RWPE2 (cell line): ENCODE results near the gene CAMSAP3.
"Not testable (repeated sequence)": the region's sequence is repeated elsewhere in the genome, so short reads cannot be mapped to it uniquely, and the experiment has no call there.

Source experiments
- ATAC-seq: fragments of 200-7000 bp; cut with Tn5 transposase; 3 replicates; pipeline ENCODE4 v1.9.1; 2021; ENCODE audit warnings: low read depth
- DNase-seq: peaks from one replicate; pipeline ENCODE4 v3.0.0-alpha.2; 2020; ENCODE audit warnings: low spot score
- H3K27ac ChIP-seq: fragments of 450-650 bp; 2 replicates; pipeline ENCODE4 v1.5.1; 2017; ENCODE audit warnings: mild to moderate bottlenecking; ENCODE audit not compliant: poor library complexity, severe bottlenecking
- H3K27me3 ChIP-seq: fragments of 250-450 bp; sonication (Bioruptor Pico); 2 replicates; pipeline ENCODE4 v1.5.1; 2021; ENCODE audit warnings: mild to moderate bottlenecking, moderate library complexity; ENCODE audit not compliant: insufficient read depth, poor library complexity, severe bottlenecking
- H3K36me3 ChIP-seq: fragments of 250-450 bp; sonication (Bioruptor Pico); 2 replicates; pipeline ENCODE4 v1.5.1; 2020; ENCODE audit warnings: low read depth, mild to moderate bottlenecking, moderate library complexity
- H3K4me1 ChIP-seq: fragments of 250-450 bp; sonication (Bioruptor Pico); 2 replicates; pipeline ENCODE4 v1.5.1; 2021; ENCODE audit warnings: mild to moderate bottlenecking, moderate library complexity; ENCODE audit not compliant: insufficient read depth, poor library complexity, severe bottlenecking
- H3K4me3 ChIP-seq: fragments of 250-450 bp; sonication (Bioruptor Pico); 2 replicates; pipeline ENCODE4 v1.5.1; 2021; ENCODE audit warnings: mild to moderate bottlenecking, moderate library complexity; ENCODE audit not compliant: severe bottlenecking
- H3K9me3 ChIP-seq: fragments of 250-450 bp; sonication (Bioruptor Pico); 2 replicates; pipeline ENCODE4 v1.5.1; 2021; ENCODE audit warnings: mild to moderate bottlenecking, moderate library complexity; ENCODE audit not compliant: severe bottlenecking
- CTCF ChIP-seq: fragments of 450-650 bp; IDR thresholded peaks from one replicate; pipeline ENCODE4 v1.5.1; 2017; ENCODE audit warnings: mild to moderate bottlenecking, moderate library complexity; ENCODE audit not compliant: poor library complexity, severe bottlenecking

Gene CAMSAP3

GRCh38 chr19:7640803-7641202, 45.1 kb downstream of the CAMSAP3 start:
- Histone ChIP-seq H3K27me3 (no peaks in the 10 kb centered on the region), H3K9me3 (no peaks in the 10 kb centered on the region), H3K4me1 (peaks cover 3% of the 10 kb centered on the region), H3K4me3 (no peak overlapping the region), H3K36me3 (no peaks in the 10 kb centered on the region; the same call in 1 of the 2 replicates), H3K27ac (no peak overlapping the region)
- ATAC-seq (no peak), DNase-seq (no peak)
- TF ChIP-seq CTCF, result no peak

GRCh38 chr19:7641290-7642276, 45.9 kb downstream of the CAMSAP3 start:
- Histone ChIP-seq H3K4me3 (no peak overlapping the region), H3K36me3 (no peaks in the 10 kb centered on the region; the same call in 1 of the 2 replicates), H3K9me3 (no peaks in the 10 kb centered on the region), H3K27me3 (no peaks in the 10 kb centered on the region), H3K27ac (no peak overlapping the region), H3K4me1 (peaks cover 2% of the 10 kb centered on the region)
- DNase-seq, result no peak
- no peak for ATAC-seq
- TF ChIP-seq CTCF, result no peak

GRCh38 chr19:7642295-7643030, 46.8 kb downstream of the CAMSAP3 start:
- H3K4me1 ChIP-seq, result no peaks in the 10 kb centered on the region
- TF ChIP-seq CTCF, result no peak
- no peaks in the 10 kb centered on the region for H3K27me3 ChIP-seq
- no peak overlapping the region for H3K27ac ChIP-seq
- no peak for DNase-seq
- no peak overlapping the region for H3K4me3 ChIP-seq
- no peak for ATAC-seq
- no peaks in the 10 kb centered on the region for H3K9me3 ChIP-seq
- H3K36me3 ChIP-seq, result no peaks in the 10 kb centered on the region; the same call in 1 of the 2 replicates

- Histone ChIP-seq H3K4me3 (no peak overlapping the region), H3K27me3 (no peaks in the 10 kb centered on the region), H3K27ac (no peak overlapping the region), H3K36me3 (no peaks in the 10 kb centered on the region; the same call in 1 of the 2 replicates), H3K9me3 (no peaks in the 10 kb centered on the region), H3K4me1 (no peaks in the 10 kb centered on the region)
- no peak for DNase-seq
- no peak for TF ChIP-seq CTCF
- no peak for ATAC-seq
These were observed 47.4 kb downstream of the CAMSAP3 start for GRCh38 chr19:7643031-7643415.

- H3K4me1 ChIP-seq, H3K4me3 ChIP-seq, H3K9me3 ChIP-seq, H3K36me3 ChIP-seq, DNase-seq, H3K27ac ChIP-seq, H3K27me3 ChIP-seq, ATAC-seq: not testable (repeated sequence)
These were observed 48.2 kb downstream of the CAMSAP3 start for GRCh38 chr19:7643629-7644549.
